Stimulated activated CD4-positive, alpha-beta T cell treated with anti-CD3 and anti-CD28 coated beads, TNF-alpha, amount 100 ng/mL, for 1 hour (primary cell): Measurements from ENCODE around the gene GCC1.
"Not testable (repeated sequence)": the region's sequence is repeated elsewhere in the genome, so short reads cannot be mapped to it uniquely, and the experiment has no call there.

Experiments used
- DNase-seq, 3 donors: peaks; one replicate each; pipeline ENCODE4 v3.0.0-alpha.2; 2020; ENCODE audit warnings: low read depth in 3 of 3, low spot score in 1 of 3

Gene GCC1

DNA sequence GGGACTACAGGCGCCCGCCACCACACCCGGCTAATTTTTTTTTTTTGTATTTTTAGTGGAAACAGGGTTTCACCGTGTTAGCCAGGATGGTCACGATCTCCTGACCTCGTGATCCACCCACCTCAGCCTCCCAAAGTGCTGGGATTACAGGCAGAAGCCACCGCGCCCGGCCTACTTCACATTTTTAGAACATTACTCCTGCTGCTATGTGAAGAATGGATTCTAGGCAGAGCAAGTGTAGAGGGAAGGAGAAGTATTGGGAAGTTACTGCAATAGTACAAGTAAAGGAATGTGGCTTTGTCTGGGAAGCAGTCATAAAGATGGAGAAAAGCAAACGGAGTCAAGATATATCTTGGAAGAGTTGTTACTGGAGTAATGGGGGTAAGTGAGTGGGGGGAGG, 44.9 kb downstream of the GCC1 start:
- not testable (repeated sequence) for DNase-seq

DNA sequence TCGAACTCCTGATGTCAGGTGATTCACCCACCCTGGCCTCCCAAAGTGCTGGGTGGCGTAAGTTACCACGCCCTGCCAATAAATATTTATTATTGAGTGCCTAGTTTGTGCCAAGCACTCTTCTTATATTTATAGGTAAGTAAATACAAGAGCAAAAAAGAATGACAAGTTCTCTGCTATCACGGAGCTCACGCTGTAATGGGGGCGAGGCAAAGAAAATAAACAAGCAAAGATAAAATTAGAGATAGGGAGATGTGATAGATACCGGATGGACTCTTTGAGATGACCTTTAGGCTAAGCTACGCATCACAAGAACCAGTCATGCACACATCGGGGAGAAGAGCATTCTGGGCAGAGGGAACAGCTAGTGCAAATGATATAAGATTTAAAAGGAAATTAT, 46.3 kb downstream of the GCC1 start:
- DNase-seq = no peak

DNA sequence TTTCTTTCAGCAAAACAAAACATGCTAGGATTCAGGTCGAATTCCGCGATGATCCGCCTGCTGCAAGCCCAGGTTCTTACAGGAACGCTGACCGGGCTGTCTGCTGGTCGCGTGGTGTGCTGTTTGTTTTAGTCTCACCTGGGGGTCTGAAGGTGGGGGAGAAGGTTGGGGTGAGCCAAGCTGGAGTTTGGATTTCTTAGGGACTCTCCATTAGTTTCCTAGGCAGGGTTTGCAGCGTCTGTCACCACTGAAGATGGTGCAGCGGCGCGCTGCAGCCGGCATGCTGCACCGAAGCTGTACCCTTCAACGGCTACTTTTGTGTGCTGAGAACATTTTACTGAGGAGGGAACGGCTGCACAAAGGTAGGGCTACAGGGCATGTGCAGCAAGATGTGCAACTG, 48.7 kb downstream of the GCC1 start:
- no peak for DNase-seq

DNA sequence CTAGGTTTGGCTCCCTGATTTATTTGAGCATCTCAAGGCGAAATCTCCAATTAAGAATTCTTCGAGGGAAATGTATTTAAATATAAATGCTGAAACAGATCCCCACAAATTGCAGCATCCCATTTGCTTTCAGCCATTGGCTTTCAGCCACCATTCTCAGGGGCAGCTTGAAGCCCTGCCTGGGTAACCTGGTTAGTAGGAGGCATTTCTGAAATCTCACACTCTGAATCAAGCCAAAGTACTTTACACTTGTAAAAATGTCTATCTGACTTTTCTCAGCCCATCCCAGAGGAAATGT, 49.1 kb downstream of the GCC1 start:
- DNase-seq = no peak

DNA sequence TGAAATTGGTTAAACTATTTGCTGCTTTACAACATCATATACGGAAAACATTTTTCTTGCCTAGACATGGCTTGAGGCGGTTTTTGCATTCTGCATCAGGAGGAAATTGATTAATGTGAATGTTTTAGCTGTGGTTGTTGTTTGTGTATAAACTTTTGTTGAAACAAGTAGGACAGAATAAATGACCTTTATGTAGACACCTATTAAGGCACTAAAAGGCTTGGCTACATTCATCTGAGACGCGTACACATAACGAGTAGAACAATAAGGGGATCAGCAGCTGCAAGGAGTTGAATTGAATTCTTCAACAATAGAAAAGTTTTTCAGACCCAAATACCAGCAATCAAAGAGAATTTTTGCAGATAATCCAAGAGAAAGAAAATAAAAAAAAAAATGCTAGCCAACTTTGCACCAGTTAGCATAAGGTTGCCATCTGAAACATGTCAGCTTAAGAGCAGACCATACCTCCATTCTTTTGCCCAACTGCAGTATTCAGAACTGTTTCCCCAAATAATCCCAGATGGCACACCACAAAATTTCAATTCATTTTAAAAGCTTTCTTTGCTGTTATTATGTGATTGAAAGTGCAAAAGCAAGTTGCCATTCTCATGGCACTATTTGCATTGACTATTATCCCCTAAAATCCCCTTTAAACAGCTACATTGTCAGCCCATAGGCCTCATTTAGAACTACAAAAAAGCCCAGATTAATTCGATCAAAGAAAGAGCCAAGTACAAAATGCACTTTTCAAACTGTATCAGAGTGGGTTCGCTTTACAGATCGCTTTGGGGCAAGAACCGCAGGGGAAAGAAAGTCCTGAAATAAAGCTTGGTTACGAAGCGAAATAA, 49.6 kb downstream of the GCC1 start:
- DNase-seq = no peak

DNA sequence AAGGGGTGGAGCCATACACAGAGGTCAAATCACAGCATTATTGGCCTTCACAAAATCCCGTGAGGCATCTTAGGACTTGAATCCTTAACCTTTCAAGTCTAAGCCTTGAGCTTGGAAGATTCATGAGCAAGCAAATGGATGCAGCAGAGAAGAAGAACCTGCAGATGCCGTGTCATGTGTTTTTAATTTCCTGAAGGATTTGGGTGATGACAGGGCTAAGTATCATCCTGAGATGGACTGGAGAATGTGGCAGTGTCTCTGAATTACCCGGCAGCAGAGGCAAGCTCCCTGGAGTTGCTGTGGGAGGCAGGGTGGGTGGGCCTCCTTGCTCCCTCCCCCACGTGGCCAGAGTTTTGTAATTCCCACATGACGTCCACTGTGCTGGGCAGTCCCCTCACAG, 50.8 kb downstream of the GCC1 start:
- no peak for DNase-seq

DNA sequence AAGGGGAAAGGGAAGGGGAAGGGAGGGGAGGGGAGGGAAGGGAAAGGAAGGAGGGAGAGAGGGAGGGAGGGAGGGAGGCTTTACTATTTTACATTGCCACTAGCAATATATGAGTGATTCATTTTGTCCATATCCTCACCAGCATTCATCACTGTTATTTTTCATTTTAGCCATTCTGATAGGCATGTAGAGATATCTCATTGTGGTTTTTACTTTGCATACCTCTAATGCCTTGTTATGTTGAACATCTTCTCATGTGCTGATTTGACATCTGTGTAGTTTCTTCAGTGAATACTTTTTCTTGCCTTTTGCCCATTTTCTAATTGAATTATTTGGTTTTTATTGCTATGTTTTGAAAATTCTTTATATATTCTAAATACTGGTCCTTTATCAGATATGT, 52.7 kb downstream of the GCC1 start:
- no peak for DNase-seq

DNA sequence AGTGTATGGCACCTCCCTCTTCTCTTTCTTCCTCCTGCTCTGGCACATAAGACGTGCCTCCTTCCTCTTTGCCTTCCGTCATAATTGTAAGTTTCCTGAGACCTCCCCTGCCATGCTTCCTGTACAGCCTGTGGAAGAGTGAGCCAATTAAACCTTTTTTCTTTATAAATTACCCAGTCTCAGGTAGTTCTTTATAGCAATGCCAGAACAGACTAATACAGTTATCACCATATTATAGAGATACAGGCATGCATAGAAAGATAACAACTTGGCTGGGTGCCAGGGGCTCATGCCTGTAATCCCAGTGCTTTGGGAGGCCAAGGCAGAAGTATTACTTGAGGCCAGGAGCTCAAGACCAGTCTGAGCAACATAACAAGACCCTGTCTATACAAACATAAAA, 53.2 kb downstream of the GCC1 start:
- DNase-seq = no peak
